Measurements from ENCODE around the gene DNPH1.

DNPH1 gene

DNA sequence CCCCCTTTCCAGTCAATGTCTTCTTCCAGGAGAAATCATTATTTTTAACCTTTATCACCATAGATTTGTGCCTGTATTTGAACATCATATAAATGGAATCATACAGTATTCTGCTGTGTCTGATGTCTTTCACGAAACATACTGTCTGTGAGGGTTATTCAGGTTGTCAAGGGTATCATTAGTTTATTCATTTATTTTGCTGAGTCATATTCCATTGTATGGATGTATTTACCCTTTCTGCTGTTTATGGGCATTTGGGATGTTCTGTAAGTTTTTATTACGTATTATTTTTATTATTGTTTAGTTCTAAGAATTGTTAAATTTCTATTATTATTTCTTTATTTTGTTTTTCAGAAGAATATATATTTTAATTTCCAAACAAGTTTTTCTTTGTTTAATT is 22.0 kb downstream of the DNPH1 start:
- no peak for DNase-seq

GRCh38 chr6:43205849-43206248 is 23.4 kb downstream of the DNPH1 start:
- no peak for DNase-seq

DNA sequence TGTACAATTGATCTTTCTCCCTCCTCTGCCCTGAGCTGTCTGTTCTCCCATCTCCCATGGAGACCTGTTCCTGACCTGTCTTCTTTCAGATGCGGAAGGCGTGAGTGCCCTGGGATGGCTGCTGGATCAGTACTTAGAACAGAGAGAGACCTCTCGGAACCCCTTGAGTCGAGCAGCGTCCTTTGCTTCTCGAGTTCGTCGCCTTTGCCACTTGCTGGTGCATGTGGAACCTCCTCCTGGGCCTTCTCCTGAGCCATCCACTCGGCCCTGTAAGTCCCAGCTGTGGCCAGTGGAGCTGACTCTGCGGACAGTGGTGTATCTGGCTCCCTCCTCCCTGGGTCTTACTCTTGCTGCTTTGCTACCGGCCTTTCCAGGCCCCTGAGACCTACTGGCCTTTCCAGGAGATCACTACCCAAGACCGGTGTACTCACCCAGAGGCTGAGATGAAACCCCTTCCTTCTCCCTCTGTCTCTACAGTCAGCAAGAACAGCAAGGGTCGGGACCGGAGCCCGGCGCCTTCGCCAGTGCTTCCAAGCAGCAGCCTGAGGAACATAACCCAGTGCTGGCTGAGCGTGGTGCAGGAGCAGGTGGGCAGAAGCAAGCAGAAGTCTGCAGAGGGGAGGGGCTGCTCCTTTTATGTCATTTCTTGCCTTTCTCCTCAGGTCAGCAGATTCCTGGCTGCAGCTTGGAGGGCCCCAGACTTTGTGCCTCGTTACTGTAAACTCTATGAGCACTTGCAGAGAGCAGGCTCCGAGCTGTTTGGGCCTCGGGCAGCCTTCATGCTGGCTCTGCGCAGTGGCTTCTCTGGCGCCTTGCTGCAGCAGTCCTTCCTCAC is 24.8 kb downstream of the DNPH1 start:
- DNase-seq: no peak

DNA sequence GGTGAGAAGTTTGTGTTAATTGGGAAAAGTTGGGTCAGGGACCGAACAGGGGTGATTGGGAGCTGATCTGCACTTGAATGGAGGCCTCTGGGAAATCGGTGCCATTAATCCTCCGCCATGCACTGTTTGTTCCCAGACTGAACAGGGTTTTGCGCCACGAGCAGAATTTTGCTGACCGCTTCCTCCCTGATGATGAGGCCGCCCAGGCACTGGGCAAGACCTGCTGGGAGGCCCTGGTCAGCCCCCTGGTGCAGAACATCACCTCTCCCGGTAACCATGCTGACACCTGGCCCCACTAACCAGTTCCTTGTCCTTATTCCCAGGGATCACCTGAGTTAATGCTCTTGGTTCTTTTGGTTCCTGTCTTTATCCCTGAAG is 25.6 kb downstream of the DNPH1 start:
- no peak for DNase-seq

- DNase-seq: no peak
Measured at GRCh38 chr6:43203029-43203717, 26.1 kb downstream of the DNPH1 start.

DNA sequence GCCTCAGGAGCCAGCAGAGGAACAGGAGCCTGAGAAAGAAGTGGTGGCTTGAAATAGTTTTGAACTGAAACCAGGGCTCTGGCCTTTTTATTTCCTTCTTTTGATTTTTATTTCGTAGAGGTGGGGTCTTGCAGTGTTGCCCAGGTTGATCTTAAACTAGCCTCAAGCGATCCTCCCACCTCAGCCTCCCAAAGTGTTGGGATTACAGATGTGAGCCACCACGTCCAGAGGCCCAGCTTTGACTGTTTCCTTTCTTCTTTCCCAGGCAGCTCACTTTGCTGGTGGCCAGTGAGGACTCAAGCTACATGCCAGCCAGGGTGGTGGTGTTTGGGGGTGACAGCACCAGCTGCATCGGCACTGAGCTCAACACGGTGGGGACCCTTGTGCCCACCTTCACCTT is 26.8 kb downstream of the DNPH1 start:
- no peak for DNase-seq

DNA sequence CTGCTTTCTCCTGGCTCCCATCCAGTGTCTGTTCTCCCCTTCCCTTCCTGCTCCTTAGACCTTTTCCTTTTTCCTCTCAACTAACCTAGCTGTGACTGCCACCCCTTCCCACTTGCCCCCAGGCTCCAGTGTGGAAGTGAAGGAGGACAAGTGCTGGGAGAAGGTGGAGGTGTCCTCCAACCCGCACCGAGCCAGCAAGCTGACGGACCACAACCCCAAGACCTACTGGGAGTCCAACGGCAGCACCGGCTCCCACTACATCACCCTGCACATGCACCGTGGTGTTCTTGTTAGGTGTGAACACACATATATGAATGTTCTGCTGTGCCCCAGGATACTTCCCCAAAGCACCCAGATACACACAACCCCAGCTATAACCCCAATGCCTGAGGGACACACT is 28.7 kb downstream of the DNPH1 start:
- no peak for DNase-seq

GRCh38 chr6:43199912-43200311 is 29.4 kb downstream of the DNPH1 start:
- no peak for DNase-seq

DNA sequence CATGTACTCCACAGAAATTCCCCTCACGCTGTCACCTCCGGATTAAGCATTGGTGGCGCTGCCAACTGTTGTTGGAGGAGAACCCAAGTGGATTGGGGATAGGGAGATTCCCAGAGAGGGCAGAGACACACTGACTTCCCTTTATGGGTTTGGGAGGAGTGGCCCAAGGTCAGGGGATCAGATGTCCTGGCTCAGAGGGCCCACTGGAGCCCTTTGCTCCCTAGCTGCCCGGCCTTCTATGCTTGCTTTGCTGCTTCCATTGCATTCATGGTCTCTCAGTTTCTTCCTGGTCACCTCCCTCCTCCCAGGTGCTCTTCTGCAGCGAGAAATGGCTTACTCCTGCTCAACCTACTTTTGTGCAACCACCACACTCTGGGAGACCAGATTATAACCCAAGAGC is 32.9 kb downstream of the DNPH1 start:
- no peak for DNase-seq

GRCh38 chr6:43193929-43194328 is 35.4 kb downstream of the DNPH1 start:
- no peak for DNase-seq

DNA sequence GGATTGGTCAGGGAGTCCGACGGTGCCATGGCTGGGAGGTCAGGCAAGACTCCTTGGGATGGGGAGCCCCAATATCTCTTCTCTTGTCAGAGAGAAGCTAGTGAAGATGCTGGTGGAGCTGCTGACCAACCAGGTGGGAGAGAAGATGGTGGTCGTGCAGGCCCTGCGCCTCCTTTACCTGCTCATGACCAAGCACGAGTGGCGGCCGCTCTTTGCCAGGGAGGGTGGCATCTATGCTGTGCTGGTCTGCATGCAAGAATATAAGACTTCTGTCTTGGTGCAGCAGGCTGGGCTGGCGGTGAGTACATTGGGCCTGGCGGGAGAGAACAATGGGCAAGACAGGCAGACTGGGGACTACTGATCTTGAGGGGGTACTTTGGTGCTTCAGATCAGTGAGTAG is 36.4 kb downstream of the DNPH1 start:
- DNase-seq: no peak

- no peak for DNase-seq
Measured at GRCh38 chr6:43189776-43190304, 39.4 kb downstream of the DNPH1 start.

- no peak for DNase-seq
Measured at GRCh38 chr6:43188426-43188825, 40.9 kb downstream of the DNPH1 start.

DNA sequence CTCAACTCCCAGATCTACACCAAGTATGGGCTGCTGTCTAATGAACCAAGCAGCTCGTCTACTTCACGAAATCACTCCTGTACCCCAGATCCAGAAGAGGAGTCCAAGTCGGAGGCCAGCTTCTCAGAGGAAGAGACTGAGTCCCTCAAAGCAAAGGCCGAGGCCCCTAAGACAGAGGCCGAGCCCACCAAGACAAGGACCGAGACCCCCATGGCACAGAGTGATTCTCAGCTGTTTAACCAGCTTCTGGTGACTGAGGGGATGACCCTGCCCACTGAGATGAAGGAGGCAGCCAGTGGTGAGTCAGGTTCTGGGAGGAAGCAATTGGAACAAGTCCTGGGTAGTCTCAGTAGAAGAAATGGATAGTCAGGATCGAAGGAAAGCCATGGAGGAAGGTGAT is 41.5 kb downstream of the DNPH1 start:
- DNase-seq: no peak

- no peak for DNase-seq
Measured at GRCh38 chr6:43186706-43187105, 42.6 kb downstream of the DNPH1 start.

- no peak for DNase-seq
Measured at GRCh38 chr6:43186019-43186418, 43.3 kb downstream of the DNPH1 start.

DNA sequence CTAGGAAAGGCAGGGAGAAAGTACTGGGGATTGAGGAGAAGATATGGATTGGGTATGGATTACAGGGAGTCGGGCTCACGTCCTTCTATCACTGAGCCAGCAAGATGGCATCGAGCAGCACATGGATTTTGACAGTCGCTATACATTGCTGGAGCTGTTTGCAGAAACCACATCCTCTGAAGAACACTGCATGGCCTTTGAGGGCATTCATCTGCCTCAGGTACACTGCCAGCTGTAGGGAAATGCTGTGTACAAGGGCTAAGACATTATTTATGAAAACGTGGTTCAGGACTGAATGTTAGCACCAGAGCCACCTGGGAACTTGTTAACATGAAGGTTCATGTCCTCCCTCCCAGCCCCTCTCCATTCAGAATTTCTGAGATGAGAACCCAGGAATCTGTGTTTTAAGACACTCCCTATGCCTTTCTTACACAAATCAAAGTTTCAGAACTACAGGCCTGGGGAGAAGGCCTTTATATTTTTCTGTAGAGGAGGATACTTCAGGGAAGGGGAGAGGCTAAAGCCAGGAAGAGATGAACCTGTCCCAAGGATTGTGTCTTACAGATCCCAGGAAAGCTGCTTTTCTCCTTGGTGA is 43.8 kb downstream of the DNPH1 start:
- no peak for DNase-seq

DNA sequence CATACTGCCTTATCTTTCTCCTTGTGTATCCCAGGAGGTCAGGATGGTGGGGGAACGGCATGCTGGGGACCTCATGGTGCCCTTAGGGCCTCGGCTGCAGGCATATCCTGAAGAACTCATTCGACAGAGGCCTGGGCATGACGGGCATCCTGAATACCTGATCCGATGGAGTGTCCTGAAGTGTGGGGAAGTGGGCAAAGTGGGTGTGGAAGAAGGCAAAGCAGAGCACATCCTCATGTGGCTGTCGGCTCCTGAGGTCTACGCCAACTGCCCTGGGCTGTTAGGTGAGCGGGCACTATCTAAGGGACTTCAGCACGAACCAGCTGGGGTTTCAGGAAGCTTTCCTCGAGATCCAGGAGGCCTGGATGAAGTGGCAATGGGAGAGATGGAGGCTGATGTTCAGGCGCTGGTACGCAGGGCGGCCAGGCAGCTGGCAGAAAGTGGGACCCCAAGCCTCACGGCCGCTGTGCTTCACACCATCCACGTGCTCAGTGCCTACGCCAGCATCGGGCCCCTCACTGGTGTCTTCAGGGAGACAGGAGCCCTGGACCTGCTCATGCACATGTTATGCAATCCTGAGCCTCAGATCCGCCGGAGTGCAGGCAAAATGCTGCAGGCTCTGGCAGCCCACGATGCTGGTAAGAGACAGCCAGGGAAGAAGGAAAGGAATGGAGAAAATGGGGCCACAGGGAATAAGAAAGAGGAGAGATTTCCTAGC is 44.9 kb downstream of the DNPH1 start:
- no peak for DNase-seq

- DNase-seq: no peak
Measured at GRCh38 chr6:43183441-43183840, 45.8 kb downstream of the DNPH1 start.

GRCh38 chr6:43181942-43182860 is 47.1 kb downstream of the DNPH1 start, which contains the start of gene CUL9:
TSS of gene CUL9 (plus strand) at chr6:43182196. CDS start at chr6:43184311, 2,115 bp downstream.
- DNase-seq: peak; percentile 64

GRCh38 chr6:43181621-43181941 is 47.7 kb downstream of the DNPH1 start:
- DNase-seq: no peak

DNA sequence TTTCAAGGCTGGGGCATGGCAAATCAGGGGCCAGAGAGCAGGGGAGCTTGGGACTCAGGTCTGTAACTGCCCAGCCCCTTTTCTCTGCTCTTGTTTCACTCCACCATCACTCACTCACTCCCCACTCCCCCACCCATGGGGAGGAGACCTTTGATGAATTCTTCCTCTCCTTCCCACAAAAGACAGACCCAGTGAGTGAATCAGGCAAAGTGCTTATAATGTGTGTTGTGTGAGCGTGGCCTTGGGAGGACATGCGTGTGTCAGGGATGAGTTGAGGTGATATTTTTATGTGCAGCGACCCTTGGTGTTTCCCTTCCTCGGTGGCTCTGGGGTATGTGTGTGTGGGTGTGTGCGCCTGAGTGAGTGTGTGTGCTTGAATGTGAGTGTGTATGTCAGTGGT is 48.3 kb downstream of the DNPH1 start:
- DNase-seq: no peak

Measured in NCI-H226 (cell line).